Measurements from ENCODE around the gene ZKSCAN2. TPM values are rescaled to one million over a fixed set of nuclear protein-coding genes. Genes with fewer than 3 reads are reported as not detected.

ZKSCAN2 gene
- total and polyA plus RNA-seq, 2 of the 4 experiments (the other 2 are of a cell fraction) = 1.6 to 3.8 TPM

GRCh38 chr16:25219070-25219737, 38.4 kb downstream of the ZKSCAN2 start:
- no peak overlapping the region for H2BK5ac ChIP-seq (ENCODE audit: low read depth, low read length, poor library complexity, severe bottlenecking)
- WGBS, 2 experiments (ENCODE audit: extremely low coverage in 2 of 2, insufficient read length in 1 of 2) = no CpG with 5 or more reads among the region's 3 CpGs
- no peaks in the 10 kb centered on the region for H4K20me1 ChIP-seq (ENCODE audit: insufficient read depth, low read length)
- H2AFZ ChIP-seq (replicated peaks; ENCODE audit: low read length, poor library complexity) = no peak overlapping the region
- no peaks in the 10 kb centered on the region for H3K36me3 ChIP-seq (ENCODE audit: control insufficient read depth, insufficient read depth, low read length)
- H3K23ac ChIP-seq (ENCODE audit: low read depth, low read length) = no peak overlapping the region
- no peak overlapping the region for H3K4me3 ChIP-seq (ENCODE audit: insufficient read depth, low read depth, low read length)
- H3K9ac ChIP-seq (ENCODE audit: low read depth, low read length) = no peak overlapping the region
- intact Hi-C loops (cut with micrococcal nuclease) (no loop called here), dilution Hi-C loops (cut with HindIII; ENCODE audit: low sequenced_read_pairs, unreplicated experiment) (no loop called here), in situ Hi-C loops (cut with MboI; ENCODE audit: low sequenced_read_pairs) (no loop called here)
- H4K91ac ChIP-seq (ENCODE audit: insufficient read depth, low read depth, low read length) = no peak overlapping the region
- H3K27ac ChIP-seq (ENCODE audit: insufficient read depth, low read length) = no peak overlapping the region
- no peaks in the 10 kb centered on the region for H3K79me1 ChIP-seq (ENCODE audit: low read depth in 1 of 2, low read length in 2 of 2)
- H2AK9ac ChIP-seq (replicated peaks; ENCODE audit: low read depth, low read length, poor library complexity) = no peak overlapping the region
- no peak overlapping the region for H3K4ac ChIP-seq (ENCODE audit: low read depth, low read length)
- no peak overlapping the region for H2BK15ac ChIP-seq (ENCODE audit: low read depth, low read length)
- CTCF ChIA-PET = no interaction called here
- H3K4me2 ChIP-seq (ENCODE audit: low read depth, low read length) = no peak overlapping the region
- peaks cover 26% of the 10 kb centered on the region for H3K27me3 ChIP-seq (ENCODE audit: control insufficient read depth, insufficient read depth, low read length)
- H4K5ac ChIP-seq (ENCODE audit: low read depth, low read length) = no peak overlapping the region
- H4K8ac ChIP-seq (ENCODE audit: low read depth in 2 of 2, low read length in 2 of 2) = no peak overlapping the region
- no peaks in the 10 kb centered on the region for H3K4me1 ChIP-seq (ENCODE audit: control insufficient read depth, insufficient read depth, low read length)
- DNase-seq (no peak), ATAC-seq (ENCODE audit: low read depth) (no peak)
- TF ChIP-seq POLR2A (IDR thresholded peaks at IDR 0.05; ENCODE audit: low read depth, low read length) (no peak), SMC3 (IDR thresholded peaks at IDR 0.05; ENCODE audit: low read depth, low read length) (no peak), ELK1 (IDR thresholded peaks at IDR 0.05; ENCODE audit: borderline replicate concordance, low read depth, low read length) (no peak), CTCF (conservative IDR thresholded peaks at IDR 0.05; ENCODE audit: low read depth, low read length) (no peak), RCOR1 (IDR thresholded peaks at IDR 0.05; ENCODE audit: insufficient replicate concordance, low read length) (no peak), FOS (IDR thresholded peaks at IDR 0.05; ENCODE audit: low read depth, low read length) (no peak), NFE2L2 (IDR thresholded peaks at IDR 0.05; ENCODE audit: low read depth, low read length) (no peak), MXI1 (IDR thresholded peaks at IDR 0.05; ENCODE audit: borderline replicate concordance, low read depth, low read length) (no peak), RAD21 (IDR thresholded peaks at IDR 0.05; ENCODE audit: low read length) (no peak), MAFK (IDR thresholded peaks at IDR 0.05; ENCODE audit: low read depth, low read length) (no peak), CEBPB (IDR thresholded peaks at IDR 0.05; ENCODE audit: low read depth, low read length) (no peak), CHD1 (IDR thresholded peaks at IDR 0.05; ENCODE audit: low read depth, low read length) (no peak), MAZ (IDR thresholded peaks at IDR 0.05; ENCODE audit: borderline replicate concordance, low read depth, low read length) (no peak), USF2 (IDR thresholded peaks at IDR 0.05; ENCODE audit: low read depth, low read length) (no peak), RFX5 (IDR thresholded peaks at IDR 0.05; ENCODE audit: low read depth, low read length) (no peak), BHLHE40 (IDR thresholded peaks at IDR 0.05; ENCODE audit: low read depth, low read length) (no peak)
- no peaks in the 10 kb centered on the region for H3K9me1 ChIP-seq (ENCODE audit: insufficient read depth, low read length)
- no peak overlapping the region for H2AK5ac ChIP-seq (ENCODE audit: low read depth, low read length)
- H2BK120ac ChIP-seq (ENCODE audit: low read depth, low read length) = no peak overlapping the region
- BruUV-seq (replicated peaks) = no TSS peak
- no peak overlapping the region for H2BK20ac ChIP-seq (ENCODE audit: low read depth, low read length)
- H3K18ac ChIP-seq (ENCODE audit: low read depth, low read length) = no peak overlapping the region
- H3K9me3 ChIP-seq (ENCODE audit: control insufficient read depth, insufficient read depth, low read length) = no peaks in the 10 kb centered on the region
- no peak overlapping the region for H3K56ac ChIP-seq (ENCODE audit: extremely low read depth, insufficient read depth, low read length)
- no peak overlapping the region for H3K14ac ChIP-seq (replicated peaks; ENCODE audit: low read depth, low read length)
- POLR2A ChIA-PET (ENCODE audit: unreplicated experiment) = no interaction called here

All from IMR-90 (cell line).